WTC11 (cell line): Measurements from ENCODE around the gene MTUS2.

Experiments
- CREM ChIP-seq: sonication (generic); formaldehyde crosslinking; IDR thresholded peaks from 2 replicates; pipeline ENCODE4 v1.8.1; 2022; ENCODE audit warnings: mild to moderate bottlenecking, missing genetic modification reagents, moderate library complexity
- JUN ChIP-seq: sonication (generic); formaldehyde crosslinking; IDR thresholded peaks from 2 replicates; pipeline ENCODE4 v1.8.0; 2023; ENCODE audit warnings: mild to moderate bottlenecking, missing genetic modification reagents
- NFATC4 ChIP-seq: fragments of 250-450 bp; sonication (Bioruptor Pico); IDR thresholded peaks from 2 replicates; pipeline ENCODE4 v1.9.0; 2021; ENCODE audit warnings: mild to moderate bottlenecking
- NFE2L1 ChIP-seq: sonication (generic); formaldehyde crosslinking; IDR thresholded peaks from 2 replicates; pipeline ENCODE4 v1.8.1; 2023; ENCODE audit warnings: missing genetic modification reagents
- NR2C2 ChIP-seq: sonication (generic); formaldehyde crosslinking; IDR thresholded peaks from 2 replicates; pipeline ENCODE4 v1.8.0; 2022; ENCODE audit warnings: mild to moderate bottlenecking, missing genetic modification reagents
- SMAD4 ChIP-seq: sonication (generic); formaldehyde crosslinking; IDR thresholded peaks from 2 replicates; pipeline ENCODE4 v1.8.0; 2022; ENCODE audit warnings: mild to moderate bottlenecking, missing genetic modification reagents
- SP1 ChIP-seq: sonication (generic); formaldehyde crosslinking; conservative IDR thresholded peaks from 2 replicates; pipeline ENCODE4 v1.8.1; 2022; ENCODE audit warnings: missing genetic modification reagents
- ZNF232 ChIP-seq: sonication (generic); formaldehyde crosslinking; IDR thresholded peaks from 2 replicates; pipeline ENCODE4 v1.8.0; 2022; ENCODE audit warnings: mild to moderate bottlenecking, missing genetic modification reagents
- ZNF263 ChIP-seq: sonication (generic); formaldehyde crosslinking; IDR thresholded peaks from 2 replicates; pipeline ENCODE4 v1.8.1; 2022; ENCODE audit warnings: low read depth, mild to moderate bottlenecking, moderate library complexity, missing genetic modification reagents
- ZNF317 ChIP-seq: sonication (generic); formaldehyde crosslinking; IDR thresholded peaks from 2 replicates; pipeline ENCODE4 v1.8.1; 2023; ENCODE audit warnings: low read depth, mild to moderate bottlenecking, moderate library complexity, missing genetic modification reagents, borderline replicate concordance
- TF ChIP-seq, protein P1 (sequence below): fragments of 200-600 bp; IDR thresholded peaks from 2 replicates; pipeline ENCODE4 v1.8.0; 2022; ENCODE audit warnings: antibody characterized with exemption
- TF ChIP-seq, protein P2 (sequence below): sonication (generic); formaldehyde crosslinking; IDR thresholded peaks from 2 replicates; pipeline ENCODE4 v1.8.1; 2022; ENCODE audit warnings: low read depth, missing genetic modification reagents, borderline replicate concordance
- TF ChIP-seq, protein P3 (sequence below): sonication (generic); formaldehyde crosslinking; IDR thresholded peaks from 2 replicates; pipeline ENCODE4 v1.8.1; 2023; ENCODE audit warnings: mild to moderate bottlenecking, missing genetic modification reagents, moderate library complexity
- TF ChIP-seq, protein P4 (sequence below): sonication (generic); formaldehyde crosslinking; IDR thresholded peaks from 2 replicates; pipeline ENCODE4 v1.8.1; 2023; ENCODE audit warnings: mild to moderate bottlenecking, missing genetic modification reagents

DNA sequence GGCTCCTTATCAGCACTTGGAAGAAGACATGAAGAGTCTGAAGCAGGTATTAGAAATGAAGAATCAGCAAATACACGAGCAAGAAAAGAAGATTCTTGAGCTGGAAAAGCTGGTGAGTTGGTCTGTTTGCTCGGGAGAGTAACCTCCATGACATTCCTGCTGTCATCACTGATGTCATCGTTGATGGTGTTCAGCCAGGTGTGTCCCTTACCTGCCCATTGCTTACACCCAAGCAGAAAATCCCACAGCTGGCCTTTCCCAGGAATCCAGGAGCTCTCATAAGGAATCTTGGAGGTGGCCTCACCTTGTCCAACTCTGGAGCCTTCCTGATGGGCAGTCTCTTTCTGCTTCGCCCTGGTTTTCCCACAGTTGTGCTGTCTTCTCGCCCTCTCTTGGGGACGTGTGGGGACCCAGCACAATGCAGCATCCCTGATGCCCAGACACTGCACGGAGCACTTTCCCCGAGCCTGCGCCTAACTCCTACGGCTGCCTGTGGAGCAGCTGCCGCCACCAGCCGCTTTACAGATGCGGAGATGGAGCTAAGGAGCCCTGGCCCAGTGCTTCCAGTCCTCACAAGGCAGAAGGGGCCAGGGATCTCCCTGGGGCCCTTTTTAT is 678.4 kb downstream of the MTUS2 start:
- TF ChIP-seq, protein P1, sequence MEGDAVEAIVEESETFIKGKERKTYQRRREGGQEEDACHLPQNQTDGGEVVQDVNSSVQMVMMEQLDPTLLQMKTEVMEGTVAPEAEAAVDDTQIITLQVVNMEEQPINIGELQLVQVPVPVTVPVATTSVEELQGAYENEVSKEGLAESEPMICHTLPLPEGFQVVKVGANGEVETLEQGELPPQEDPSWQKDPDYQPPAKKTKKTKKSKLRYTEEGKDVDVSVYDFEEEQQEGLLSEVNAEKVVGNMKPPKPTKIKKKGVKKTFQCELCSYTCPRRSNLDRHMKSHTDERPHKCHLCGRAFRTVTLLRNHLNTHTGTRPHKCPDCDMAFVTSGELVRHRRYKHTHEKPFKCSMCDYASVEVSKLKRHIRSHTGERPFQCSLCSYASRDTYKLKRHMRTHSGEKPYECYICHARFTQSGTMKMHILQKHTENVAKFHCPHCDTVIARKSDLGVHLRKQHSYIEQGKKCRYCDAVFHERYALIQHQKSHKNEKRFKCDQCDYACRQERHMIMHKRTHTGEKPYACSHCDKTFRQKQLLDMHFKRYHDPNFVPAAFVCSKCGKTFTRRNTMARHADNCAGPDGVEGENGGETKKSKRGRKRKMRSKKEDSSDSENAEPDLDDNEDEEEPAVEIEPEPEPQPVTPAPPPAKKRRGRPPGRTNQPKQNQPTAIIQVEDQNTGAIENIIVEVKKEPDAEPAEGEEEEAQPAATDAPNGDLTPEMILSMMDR: no peak
- no peak for TF ChIP-seq SP1 (CRISPR knock-in tag)
- no peak for TF ChIP-seq NFE2L1 (CRISPR knock-in tag)
- no peak for TF ChIP-seq ZNF263 (CRISPR knock-in tag)
- TF ChIP-seq, protein P2, sequence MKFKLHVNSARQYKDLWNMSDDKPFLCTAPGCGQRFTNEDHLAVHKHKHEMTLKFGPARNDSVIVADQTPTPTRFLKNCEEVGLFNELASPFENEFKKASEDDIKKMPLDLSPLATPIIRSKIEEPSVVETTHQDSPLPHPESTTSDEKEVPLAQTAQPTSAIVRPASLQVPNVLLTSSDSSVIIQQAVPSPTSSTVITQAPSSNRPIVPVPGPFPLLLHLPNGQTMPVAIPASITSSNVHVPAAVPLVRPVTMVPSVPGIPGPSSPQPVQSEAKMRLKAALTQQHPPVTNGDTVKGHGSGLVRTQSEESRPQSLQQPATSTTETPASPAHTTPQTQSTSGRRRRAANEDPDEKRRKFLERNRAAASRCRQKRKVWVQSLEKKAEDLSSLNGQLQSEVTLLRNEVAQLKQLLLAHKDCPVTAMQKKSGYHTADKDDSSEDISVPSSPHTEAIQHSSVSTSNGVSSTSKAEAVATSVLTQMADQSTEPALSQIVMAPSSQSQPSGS (CRISPR knock-in tag): no peak
- no peak for TF ChIP-seq ZNF317 (CRISPR knock-in tag)
- TF ChIP-seq, protein P3, sequence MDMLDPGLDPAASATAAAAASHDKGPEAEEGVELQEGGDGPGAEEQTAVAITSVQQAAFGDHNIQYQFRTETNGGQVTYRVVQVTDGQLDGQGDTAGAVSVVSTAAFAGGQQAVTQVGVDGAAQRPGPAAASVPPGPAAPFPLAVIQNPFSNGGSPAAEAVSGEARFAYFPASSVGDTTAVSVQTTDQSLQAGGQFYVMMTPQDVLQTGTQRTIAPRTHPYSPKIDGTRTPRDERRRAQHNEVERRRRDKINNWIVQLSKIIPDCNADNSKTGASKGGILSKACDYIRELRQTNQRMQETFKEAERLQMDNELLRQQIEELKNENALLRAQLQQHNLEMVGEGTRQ (CRISPR knock-in tag): no peak
- TF ChIP-seq NR2C2 (CRISPR knock-in tag): no peak
- no peak for TF ChIP-seq ZNF232 (CRISPR knock-in tag)
- no peak for TF ChIP-seq NFATC4 (CRISPR knock-in tag)
- no peak for TF ChIP-seq JUN (CRISPR knock-in tag)
- TF ChIP-seq CREM (CRISPR knock-in tag): no peak
- no peak for TF ChIP-seq SMAD4 (CRISPR knock-in tag)
- TF ChIP-seq, protein P4, sequence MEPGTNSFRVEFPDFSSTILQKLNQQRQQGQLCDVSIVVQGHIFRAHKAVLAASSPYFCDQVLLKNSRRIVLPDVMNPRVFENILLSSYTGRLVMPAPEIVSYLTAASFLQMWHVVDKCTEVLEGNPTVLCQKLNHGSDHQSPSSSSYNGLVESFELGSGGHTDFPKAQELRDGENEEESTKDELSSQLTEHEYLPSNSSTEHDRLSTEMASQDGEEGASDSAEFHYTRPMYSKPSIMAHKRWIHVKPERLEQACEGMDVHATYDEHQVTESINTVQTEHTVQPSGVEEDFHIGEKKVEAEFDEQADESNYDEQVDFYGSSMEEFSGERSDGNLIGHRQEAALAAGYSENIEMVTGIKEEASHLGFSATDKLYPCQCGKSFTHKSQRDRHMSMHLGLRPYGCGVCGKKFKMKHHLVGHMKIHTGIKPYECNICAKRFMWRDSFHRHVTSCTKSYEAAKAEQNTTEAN: no peak
